ENCODE measurements around the gene AARS1.
A peak's percentile ranks its signal among the peaks of the same experiment; 100 is the strongest.
"Not testable (repeated sequence)": the region's sequence is repeated elsewhere in the genome, so short reads cannot be mapped to it uniquely, and the experiment has no call there.

The AARS1 gene

GRCh38 chr16:70301121-70301520 lies 11.8 kb upstream of the AARS1 start:
- no peak overlapping the region for H3K27ac ChIP-seq (ENCODE audit: low read depth, low read length)
- H3K9me3 ChIP-seq (ENCODE audit: low read length): no peaks in the 10 kb centered on the region
- no peak overlapping the region for H3K4me3 ChIP-seq (ENCODE audit: low read depth in 1 of 2, low read length in 2 of 2)

GRCh38 chr16:70298988-70299938 lies 10.0 kb upstream of the AARS1 start, which contains the start of gene DDX19B:
Gene DDX19B (plus strand): TSS chr16:70299186. CDS start chr16:70299298, 112 bp downstream.
- H3K9me3 ChIP-seq (ENCODE audit: low read length): no peaks in the 10 kb centered on the region
- H3K4me3 ChIP-seq (ENCODE audit: low read depth in 1 of 2, low read length in 2 of 2): peak within 1 kb of the TSS; percentile 80 to 90
- peak within 1 kb of the TSS; percentile 85 for H3K9ac ChIP-seq (ENCODE audit: low read length)
- H3K27ac ChIP-seq (ENCODE audit: low read depth, low read length): peak within 1 kb of the TSS; percentile 92
- H3K4me1 ChIP-seq (ENCODE audit: insufficient read depth, low read length): peaks cover 10% of the 10 kb centered on the region
- H3K36me3 ChIP-seq (ENCODE audit: insufficient read depth, low read length): no peaks in the 10 kb centered on the region
- no peaks in the 10 kb centered on the region for H3K27me3 ChIP-seq (ENCODE audit: control insufficient read depth in 1 of 2, insufficient read depth in 2 of 2, low read length in 2 of 2)

More at GRCh38 chr16:70301121-70301520, 11.8 kb upstream of the AARS1 start:
- H3K4me1 ChIP-seq (ENCODE audit: insufficient read depth, low read length): peaks cover 10% of the 10 kb centered on the region
- H3K27me3 ChIP-seq (ENCODE audit: control insufficient read depth in 1 of 2, insufficient read depth in 2 of 2, low read length in 2 of 2): no peaks in the 10 kb centered on the region
- H3K9ac ChIP-seq (ENCODE audit: low read length): no peak overlapping the region
- no peaks in the 10 kb centered on the region for H3K36me3 ChIP-seq (ENCODE audit: insufficient read depth, low read length)

- Histone ChIP-seq H3K9me3 (ENCODE audit: low read length) (no peaks in the 10 kb centered on the region), H3K9ac (ENCODE audit: low read length) (no peak overlapping the region), H3K27me3 (ENCODE audit: control insufficient read depth in 1 of 2, insufficient read depth in 2 of 2, low read length in 2 of 2) (no peaks in the 10 kb centered on the region), H3K36me3 (ENCODE audit: insufficient read depth, low read length) (no peaks in the 10 kb centered on the region), H3K4me3 (ENCODE audit: low read depth in 1 of 2, low read length in 2 of 2) (no peak overlapping the region), H3K27ac (ENCODE audit: low read depth, low read length) (no peak overlapping the region), H3K4me1 (ENCODE audit: insufficient read depth, low read length) (peaks cover 10% of the 10 kb centered on the region)
Observed at GRCh38 chr16:70295634-70296033, 6.3 kb upstream of the AARS1 start.

- H3K9ac ChIP-seq (ENCODE audit: low read length): no peak overlapping the region
- no peak overlapping the region for H3K27ac ChIP-seq (ENCODE audit: low read depth, low read length)
- H3K36me3 ChIP-seq (ENCODE audit: insufficient read depth, low read length): no peaks in the 10 kb centered on the region
- no peaks in the 10 kb centered on the region for H3K27me3 ChIP-seq (ENCODE audit: control insufficient read depth in 1 of 2, insufficient read depth in 2 of 2, low read length in 2 of 2)
- H3K4me1 ChIP-seq (ENCODE audit: insufficient read depth, low read length): peaks cover 4% of the 10 kb centered on the region
- H3K4me3 ChIP-seq (ENCODE audit: low read depth in 1 of 2, low read length in 2 of 2): no peak overlapping the region
- H3K9me3 ChIP-seq (ENCODE audit: low read length): no peaks in the 10 kb centered on the region
Observed at GRCh38 chr16:70294385-70295025, 5.2 kb upstream of the AARS1 start.

- not testable (repeated sequence) for H3K9me3 ChIP-seq (ENCODE audit: low read length); H3K9ac ChIP-seq (ENCODE audit: low read length); H3K27me3 ChIP-seq (ENCODE audit: control insufficient read depth in 1 of 2, insufficient read depth in 2 of 2, low read length in 2 of 2); H3K4me1 ChIP-seq (ENCODE audit: insufficient read depth, low read length); H3K27ac ChIP-seq (ENCODE audit: low read depth, low read length); H3K4me3 ChIP-seq (ENCODE audit: low read depth in 1 of 2, low read length in 2 of 2); H3K36me3 ChIP-seq (ENCODE audit: insufficient read depth, low read length)
Observed at GRCh38 chr16:70292148-70292547, 2.8 kb upstream of the AARS1 start.

- Histone ChIP-seq H3K9me3 (ENCODE audit: low read length) (no peaks in the 10 kb centered on the region), H3K4me1 (ENCODE audit: insufficient read depth, low read length) (no peaks in the 10 kb centered on the region)
Observed at GRCh38 chr16:70290949-70291519, 1.7 kb upstream of the AARS1 start.

GRCh38 chr16:70287304-70287971 lies 1.9 kb downstream of the AARS1 start:
- H3K9me3 ChIP-seq (ENCODE audit: low read length); H3K9ac ChIP-seq (ENCODE audit: low read length); H3K4me3 ChIP-seq (ENCODE audit: low read depth in 1 of 2, low read length in 2 of 2); H3K27me3 ChIP-seq (ENCODE audit: control insufficient read depth in 1 of 2, insufficient read depth in 2 of 2, low read length in 2 of 2); H3K27ac ChIP-seq (ENCODE audit: low read depth, low read length); H3K4me1 ChIP-seq (ENCODE audit: insufficient read depth, low read length): not testable (repeated sequence)
- peaks cover 20% of the 10 kb centered on the region for H3K36me3 ChIP-seq (ENCODE audit: insufficient read depth, low read length)

More at GRCh38 chr16:70290949-70291519, 1.7 kb upstream of the AARS1 start:
- no peak overlapping the region for H3K4me3 ChIP-seq (ENCODE audit: low read depth in 1 of 2, low read length in 2 of 2)
- no peaks in the 10 kb centered on the region for H3K36me3 ChIP-seq (ENCODE audit: insufficient read depth, low read length)
- no peak overlapping the region for H3K9ac ChIP-seq (ENCODE audit: low read length)
- no peak overlapping the region for H3K27ac ChIP-seq (ENCODE audit: low read depth, low read length)
- no peaks in the 10 kb centered on the region for H3K27me3 ChIP-seq (ENCODE audit: control insufficient read depth in 1 of 2, insufficient read depth in 2 of 2, low read length in 2 of 2)

GRCh38 chr16:70276392-70276791 lies 12.9 kb downstream of the AARS1 start:
- H3K36me3 ChIP-seq (ENCODE audit: insufficient read depth, low read length): peaks cover 43% of the 10 kb centered on the region
- H3K27ac ChIP-seq (ENCODE audit: low read depth, low read length): no peak overlapping the region
- no peaks in the 10 kb centered on the region for H3K27me3 ChIP-seq (ENCODE audit: control insufficient read depth in 1 of 2, insufficient read depth in 2 of 2, low read length in 2 of 2)
- H3K9ac ChIP-seq (ENCODE audit: low read length): no peak overlapping the region
- H3K4me3 ChIP-seq (ENCODE audit: low read depth in 1 of 2, low read length in 2 of 2): no peak overlapping the region
- no peaks in the 10 kb centered on the region for H3K9me3 ChIP-seq (ENCODE audit: low read length)
- peaks cover 3% of the 10 kb centered on the region for H3K4me1 ChIP-seq (ENCODE audit: insufficient read depth, low read length)

- Histone ChIP-seq H3K36me3 (ENCODE audit: insufficient read depth, low read length) (peaks cover 52% of the 10 kb centered on the region), H3K4me3 (ENCODE audit: low read depth in 1 of 2, low read length in 2 of 2) (no peak overlapping the region)
Observed at GRCh38 chr16:70271696-70272095, 17.6 kb downstream of the AARS1 start.

GRCh38 chr16:70270176-70270575 lies 19.1 kb downstream of the AARS1 start:
- H3K4me3 ChIP-seq (ENCODE audit: low read depth in 1 of 2, low read length in 2 of 2): no peak overlapping the region

More at GRCh38 chr16:70271696-70272095, 17.6 kb downstream of the AARS1 start:
- Histone ChIP-seq H3K4me1 (ENCODE audit: insufficient read depth, low read length) (peaks cover 3% of the 10 kb centered on the region), H3K9me3 (ENCODE audit: low read length) (no peaks in the 10 kb centered on the region), H3K9ac (ENCODE audit: low read length) (no peak overlapping the region), H3K27ac (ENCODE audit: low read depth, low read length) (no peak overlapping the region), H3K27me3 (ENCODE audit: control insufficient read depth in 1 of 2, insufficient read depth in 2 of 2, low read length in 2 of 2) (no peaks in the 10 kb centered on the region)

GRCh38 chr16:70269471-70269870 lies 19.8 kb downstream of the AARS1 start:
- Histone ChIP-seq H3K27ac (ENCODE audit: low read depth, low read length) (no peak overlapping the region), H3K9ac (ENCODE audit: low read length) (no peak overlapping the region), H3K4me3 (ENCODE audit: low read depth in 1 of 2, low read length in 2 of 2) (no peak overlapping the region), H3K4me1 (ENCODE audit: insufficient read depth, low read length) (no peaks in the 10 kb centered on the region), H3K27me3 (ENCODE audit: control insufficient read depth in 1 of 2, insufficient read depth in 2 of 2, low read length in 2 of 2) (no peaks in the 10 kb centered on the region), H3K36me3 (ENCODE audit: insufficient read depth, low read length) (peaks cover 64% of the 10 kb centered on the region), H3K9me3 (ENCODE audit: low read length) (no peaks in the 10 kb centered on the region)

More at GRCh38 chr16:70270176-70270575, 19.1 kb downstream of the AARS1 start:
- Histone ChIP-seq H3K4me1 (ENCODE audit: insufficient read depth, low read length) (no peaks in the 10 kb centered on the region), H3K9me3 (ENCODE audit: low read length) (no peaks in the 10 kb centered on the region), H3K9ac (ENCODE audit: low read length) (no peak overlapping the region), H3K36me3 (ENCODE audit: insufficient read depth, low read length) (peaks cover 57% of the 10 kb centered on the region), H3K27ac (ENCODE audit: low read depth, low read length) (no peak overlapping the region), H3K27me3 (ENCODE audit: control insufficient read depth in 1 of 2, insufficient read depth in 2 of 2, low read length in 2 of 2) (no peaks in the 10 kb centered on the region)
